ENCODE measurements around the gene CROCC. TPM values are rescaled to one million over a fixed set of nuclear protein-coding genes. Genes with fewer than 3 reads are reported as not detected.
"Not testable (repeated sequence)": the region's sequence is repeated elsewhere in the genome, so short reads cannot be mapped to it uniquely, and the experiment has no call there.

Gene CROCC
- total RNA-seq, 1 experiment from 2014 or later: 30.2 TPM

DNA sequence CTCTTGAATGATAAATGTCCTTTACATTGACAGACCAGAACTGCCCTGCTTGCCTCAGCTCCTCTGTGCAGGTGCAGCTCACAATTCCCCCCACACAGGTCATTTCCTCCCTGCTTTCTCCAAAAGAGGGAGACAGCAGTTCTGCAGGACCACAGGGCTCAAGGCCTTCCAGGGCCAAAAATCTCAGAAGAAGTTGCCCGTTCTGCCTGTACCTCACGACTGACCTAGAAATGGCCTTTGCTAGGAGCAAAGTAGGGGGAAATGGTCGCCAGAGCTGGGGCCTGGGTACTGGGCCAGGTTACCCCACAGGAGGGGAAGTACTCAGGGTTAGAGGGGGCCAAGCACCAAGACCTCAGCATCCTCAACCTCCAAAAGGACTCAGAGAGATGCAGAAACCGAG lies 14.9 kb upstream of the CROCC start:
- BruUV-seq (replicated peaks): no TSS peak

DNA sequence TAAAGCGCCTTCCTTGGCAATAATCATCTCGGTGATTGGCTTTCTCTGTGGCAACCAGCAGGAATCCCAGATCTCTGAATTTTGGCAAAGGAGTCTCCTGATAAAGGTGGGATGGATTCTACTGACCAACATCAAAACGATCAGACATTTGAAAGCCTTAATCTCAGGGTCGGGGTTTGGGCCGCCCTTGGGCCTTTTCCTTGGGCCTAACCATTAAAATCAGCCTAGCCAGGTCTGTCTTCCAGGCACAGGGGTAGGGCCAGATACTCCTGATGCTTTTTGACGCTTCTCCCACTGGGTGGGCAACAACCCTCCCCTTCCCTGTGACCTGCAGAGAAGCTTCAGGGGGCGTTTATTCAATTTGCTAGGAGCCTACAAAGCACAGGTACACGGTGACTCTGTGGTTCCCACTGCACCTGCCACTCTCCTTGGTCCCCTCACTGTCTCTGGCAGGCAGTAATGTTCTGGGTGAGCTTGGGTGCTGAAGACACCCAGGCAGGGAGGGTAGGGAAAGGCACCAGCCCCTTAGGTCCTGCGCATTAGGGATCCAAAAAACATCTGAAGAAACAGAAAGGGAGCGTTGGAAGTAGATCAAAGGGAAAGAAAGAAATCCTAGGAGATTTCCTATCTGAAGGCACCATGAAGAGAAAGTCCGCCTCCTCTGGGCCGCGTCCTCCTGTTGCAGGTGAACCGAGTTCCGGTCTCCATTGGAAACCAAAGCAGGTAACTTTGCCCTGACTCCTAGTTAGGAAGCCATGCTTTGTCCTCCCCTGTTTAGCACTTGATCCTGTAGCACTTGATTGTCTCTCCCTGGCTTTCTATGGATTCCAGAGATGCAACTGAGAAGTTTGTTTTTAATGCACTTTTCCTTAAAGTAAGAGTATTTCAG lies 13.6 kb upstream of the CROCC start:
- H3K4me3 ChIP-seq (ENCODE audit: low read depth, low read length, poor library complexity, severe bottlenecking): no peak overlapping the region
- intact Hi-C loops (cut with micrococcal nuclease; ENCODE audit: unreplicated experiment): no loop called here
- CTCF ChIA-PET: no interaction called here
- no peak for DNase-seq (ENCODE audit: low spot score)
- no peaks in the 10 kb centered on the region for H3K36me3 ChIP-seq (ENCODE audit: insufficient read depth, low read length, poor library complexity, severe bottlenecking)
- H3K4me1 ChIP-seq (ENCODE audit: insufficient read depth, low read length, poor library complexity, severe bottlenecking): peaks cover 15% of the 10 kb centered on the region
- BruUV-seq (replicated peaks): no TSS peak
- H3K27ac ChIP-seq (ENCODE audit: low read depth, low read length, poor library complexity, severe bottlenecking): no peak overlapping the region
- POLR2A ChIA-PET (ENCODE audit: low non-redundant PET): no interaction called here
- no peaks in the 10 kb centered on the region for H3K9me3 ChIP-seq (ENCODE audit: low read depth, low read length, poor library complexity, severe bottlenecking)
- TF ChIP-seq, protein P1, sequence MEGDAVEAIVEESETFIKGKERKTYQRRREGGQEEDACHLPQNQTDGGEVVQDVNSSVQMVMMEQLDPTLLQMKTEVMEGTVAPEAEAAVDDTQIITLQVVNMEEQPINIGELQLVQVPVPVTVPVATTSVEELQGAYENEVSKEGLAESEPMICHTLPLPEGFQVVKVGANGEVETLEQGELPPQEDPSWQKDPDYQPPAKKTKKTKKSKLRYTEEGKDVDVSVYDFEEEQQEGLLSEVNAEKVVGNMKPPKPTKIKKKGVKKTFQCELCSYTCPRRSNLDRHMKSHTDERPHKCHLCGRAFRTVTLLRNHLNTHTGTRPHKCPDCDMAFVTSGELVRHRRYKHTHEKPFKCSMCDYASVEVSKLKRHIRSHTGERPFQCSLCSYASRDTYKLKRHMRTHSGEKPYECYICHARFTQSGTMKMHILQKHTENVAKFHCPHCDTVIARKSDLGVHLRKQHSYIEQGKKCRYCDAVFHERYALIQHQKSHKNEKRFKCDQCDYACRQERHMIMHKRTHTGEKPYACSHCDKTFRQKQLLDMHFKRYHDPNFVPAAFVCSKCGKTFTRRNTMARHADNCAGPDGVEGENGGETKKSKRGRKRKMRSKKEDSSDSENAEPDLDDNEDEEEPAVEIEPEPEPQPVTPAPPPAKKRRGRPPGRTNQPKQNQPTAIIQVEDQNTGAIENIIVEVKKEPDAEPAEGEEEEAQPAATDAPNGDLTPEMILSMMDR (conservative IDR thresholded peaks at IDR 0.05; ENCODE audit: low read depth, low read length): no peak
- no peak for TF ChIP-seq EZH2 (IDR thresholded peaks at IDR 0.05; ENCODE audit: borderline replicate concordance, low read depth, low read length, poor library complexity, severe bottlenecking)
- no peaks in the 10 kb centered on the region for H3K27me3 ChIP-seq (replicated peaks; ENCODE audit: insufficient read depth, low read depth, low read length, poor library complexity)

More for the DNA sequence above, 14.9 kb upstream of the CROCC start:
- no peaks in the 10 kb centered on the region for H3K36me3 ChIP-seq (ENCODE audit: insufficient read depth, low read length, poor library complexity, severe bottlenecking)
- H3K4me3 ChIP-seq (ENCODE audit: low read depth, low read length, poor library complexity, severe bottlenecking): no peak overlapping the region
- no peaks in the 10 kb centered on the region for H3K27me3 ChIP-seq (replicated peaks; ENCODE audit: insufficient read depth, low read depth, low read length, poor library complexity)
- H3K27ac ChIP-seq (ENCODE audit: low read depth, low read length, poor library complexity, severe bottlenecking): no peak overlapping the region
- ChIA-PET POLR2A (ENCODE audit: low non-redundant PET) (no interaction called here), CTCF (no interaction called here)
- H3K4me1 ChIP-seq (ENCODE audit: insufficient read depth, low read length, poor library complexity, severe bottlenecking): peaks cover 14% of the 10 kb centered on the region
- H3K9me3 ChIP-seq (ENCODE audit: low read depth, low read length, poor library complexity, severe bottlenecking): no peaks in the 10 kb centered on the region
- intact Hi-C loops (cut with micrococcal nuclease; ENCODE audit: unreplicated experiment): no loop called here
- no peak for DNase-seq (ENCODE audit: low spot score)
- TF ChIP-seq, protein P1 (conservative IDR thresholded peaks at IDR 0.05; ENCODE audit: low read depth, low read length): no peak
- no peak for TF ChIP-seq EZH2 (IDR thresholded peaks at IDR 0.05; ENCODE audit: borderline replicate concordance, low read depth, low read length, poor library complexity, severe bottlenecking)

DNA sequence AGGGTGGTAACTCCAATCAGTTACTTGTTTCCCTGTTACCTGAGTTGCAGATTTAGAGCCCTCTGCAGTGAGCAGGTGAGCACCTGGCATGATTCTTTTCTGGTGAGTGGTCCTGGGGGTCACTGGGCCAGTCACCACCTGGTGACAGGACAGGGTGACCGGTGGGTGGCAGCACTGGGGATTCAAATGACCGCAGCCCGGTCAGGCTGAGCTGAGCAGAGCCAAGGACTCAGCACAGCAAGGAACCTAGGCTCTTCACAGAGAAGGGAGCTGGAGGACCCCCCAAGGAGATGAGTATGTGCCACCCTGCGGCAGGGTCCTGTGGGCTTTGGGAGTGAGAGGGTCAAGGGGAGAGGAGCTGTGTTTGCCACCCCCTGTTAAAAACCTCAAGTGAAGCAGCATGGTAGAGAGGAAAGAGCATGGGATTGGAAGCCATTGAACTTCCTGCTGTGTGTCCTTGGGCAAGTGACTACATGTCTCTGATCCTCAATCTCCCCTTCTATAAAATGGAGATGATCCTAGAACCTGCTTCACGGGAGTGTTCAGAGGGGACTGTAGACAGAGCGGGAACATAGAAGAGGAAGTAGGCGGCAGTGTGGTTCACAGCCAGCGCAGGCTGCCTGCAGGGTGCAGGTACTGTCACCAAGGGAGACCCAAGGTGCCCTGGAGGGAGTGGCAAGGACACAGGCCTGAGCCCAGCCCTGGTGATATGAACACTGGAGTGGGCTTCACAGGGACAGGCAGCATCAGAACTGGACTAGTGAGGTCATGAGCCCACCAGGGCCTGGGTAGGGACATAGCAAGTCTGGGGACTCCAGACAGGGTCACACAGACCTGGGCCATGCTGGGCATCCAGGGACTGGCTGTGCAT lies 9.6 kb upstream of the CROCC start:
- H3K4me1 ChIP-seq (ENCODE audit: insufficient read depth, low read length, poor library complexity, severe bottlenecking): peaks cover 12% of the 10 kb centered on the region
- H3K27ac ChIP-seq (ENCODE audit: low read depth, low read length, poor library complexity, severe bottlenecking); H3K9me3 ChIP-seq (ENCODE audit: low read depth, low read length, poor library complexity, severe bottlenecking); H3K27me3 ChIP-seq (replicated peaks; ENCODE audit: insufficient read depth, low read depth, low read length, poor library complexity); H3K36me3 ChIP-seq (ENCODE audit: insufficient read depth, low read length, poor library complexity, severe bottlenecking); BruUV-seq (replicated peaks); CTCF ChIA-PET; DNase-seq (ENCODE audit: low spot score); POLR2A ChIA-PET (ENCODE audit: low non-redundant PET); intact Hi-C loops (cut with micrococcal nuclease; ENCODE audit: unreplicated experiment); H3K4me3 ChIP-seq (ENCODE audit: low read depth, low read length, poor library complexity, severe bottlenecking): not testable (repeated sequence)

DNA sequence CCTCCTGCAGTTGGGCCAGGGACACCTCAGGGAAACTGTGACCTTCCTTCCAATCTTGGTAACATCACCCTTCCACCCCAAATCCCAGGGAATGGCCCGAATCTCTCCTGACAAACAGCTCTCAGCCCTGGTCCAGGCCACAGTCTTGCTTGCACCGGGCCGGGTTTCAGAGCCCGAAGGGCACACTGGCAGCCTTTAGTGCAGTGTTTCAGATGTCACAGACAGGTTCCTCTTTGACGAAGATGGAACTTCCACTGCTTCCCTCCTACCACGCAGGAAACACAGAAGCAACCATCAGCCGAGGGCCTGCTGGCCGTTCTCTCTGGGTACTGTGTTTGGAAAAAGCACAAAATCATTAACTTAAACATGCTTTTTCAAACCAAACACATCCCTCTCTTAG lies 9.0 kb upstream of the CROCC start:
- H3K9me3 ChIP-seq (ENCODE audit: low read depth, low read length, poor library complexity, severe bottlenecking); H3K27ac ChIP-seq (ENCODE audit: low read depth, low read length, poor library complexity, severe bottlenecking); H3K4me3 ChIP-seq (ENCODE audit: low read depth, low read length, poor library complexity, severe bottlenecking); H3K36me3 ChIP-seq (ENCODE audit: insufficient read depth, low read length, poor library complexity, severe bottlenecking); POLR2A ChIA-PET (ENCODE audit: low non-redundant PET); intact Hi-C loops (cut with micrococcal nuclease; ENCODE audit: unreplicated experiment); BruUV-seq (replicated peaks); DNase-seq (ENCODE audit: low spot score); H3K27me3 ChIP-seq (replicated peaks; ENCODE audit: insufficient read depth, low read depth, low read length, poor library complexity); CTCF ChIA-PET: not testable (repeated sequence)
- peaks cover 12% of the 10 kb centered on the region for H3K4me1 ChIP-seq (ENCODE audit: insufficient read depth, low read length, poor library complexity, severe bottlenecking)
